Hepatocyte (in vitro differentiated cells): ENCODE results near the gene DNAJC12. TPM values are rescaled to one million over a fixed set of nuclear protein-coding genes. Genes with fewer than 3 reads are reported as not detected.
"Not testable (repeated sequence)": the region's sequence is repeated elsewhere in the genome, so short reads cannot be mapped to it uniquely, and the experiment has no call there.

Experiments used
- DNase-seq: peaks from one replicate; pipeline ENCODE4 v3.0.0-alpha.2; 2016; ENCODE audit warnings: low spot score
- H2AFZ ChIP-seq: fragments of 200-600 bp; sonication (generic); 2 replicates; pipeline ENCODE4 v1.6.0; 2016; ENCODE audit warnings: antibody characterized with exemption, mild to moderate bottlenecking
- H3K27ac ChIP-seq: fragments of 200-600 bp; sonication (generic); 2 replicates; pipeline ENCODE4 v1.5.1; 2016; ENCODE audit warnings: mild to moderate bottlenecking
- H3K27me3 ChIP-seq: fragments of 200-600 bp; sonication (generic); 2 replicates; pipeline ENCODE4 v1.6.1; 2016
- H3K36me3 ChIP-seq: fragments of 200-600 bp; sonication (generic); replicated peaks from 2 replicates; pipeline ENCODE4 v1.5.1; 2016; ENCODE audit warnings: low read depth; ENCODE audit not compliant: insufficient read depth
- H3K4me1 ChIP-seq: fragments of 200-600 bp; sonication (generic); 2 replicates; pipeline ENCODE4 v1.5.1; 2016; ENCODE audit warnings: mild to moderate bottlenecking, moderate library complexity; ENCODE audit not compliant: insufficient read depth
- H3K4me2 ChIP-seq: fragments of 200-600 bp; sonication (generic); 2 replicates; pipeline ENCODE4 v1.6.0; 2016
- H3K4me3 ChIP-seq: fragments of 200-600 bp; sonication (generic); 2 replicates; pipeline ENCODE4 v1.5.1; 2016; ENCODE audit warnings: mild to moderate bottlenecking
- H3K79me2 ChIP-seq: fragments of 200-600 bp; sonication (generic); 2 replicates; pipeline ENCODE4 v1.6.0; 2017; ENCODE audit warnings: mild to moderate bottlenecking
- H3K9me2 ChIP-seq: fragments of 200-600 bp; sonication (generic); replicated peaks from 2 replicates; pipeline ENCODE4 v1.6.0; 2017; ENCODE audit warnings: mild to moderate bottlenecking; ENCODE audit not compliant: insufficient read depth
- H3K9me3 ChIP-seq: fragments of 200-600 bp; sonication (generic); 2 replicates; pipeline ENCODE4 v1.5.1; 2016; ENCODE audit warnings: low read depth, mild to moderate bottlenecking
- H4K20me1 ChIP-seq: fragments of 200-600 bp; sonication (generic); 2 replicates; pipeline ENCODE4 v1.6.0; 2016; ENCODE audit warnings: mild to moderate bottlenecking; ENCODE audit not compliant: insufficient read depth, poor library complexity, severe bottlenecking
- CTCF ChIP-seq: fragments of 200-600 bp; sonication (generic); IDR thresholded peaks from 2 replicates; pipeline ENCODE4 v1.5.1; 2016; ENCODE audit warnings: antibody characterized with exemption, mild to moderate bottlenecking; ENCODE audit not compliant: poor library complexity
- EZH2 ChIP-seq: fragments of 200-600 bp; sonication (generic); IDR thresholded peaks from 2 replicates; pipeline ENCODE4 v1.6.1; 2016; ENCODE audit warnings: antibody characterized with exemption, mild to moderate bottlenecking, borderline replicate concordance
- EZH2phosphoT487 ChIP-seq: fragments of 200-600 bp; sonication (generic); IDR thresholded peaks from one replicate; pipeline ENCODE4 v1.6.1; 2018; ENCODE audit warnings: antibody characterized with exemption, mild to moderate bottlenecking, low read depth, moderate library complexity; ENCODE audit not compliant: unreplicated experiment, severe bottlenecking
- WGBS: methylation state at CpG from one replicate; pipeline ENCODE4 v1.1.6; 2016; ENCODE audit warnings: low lambda C conversion rate; ENCODE audit errors: missing lambda C conversion rate; 5-methylcytosine and 5-hydroxymethylcytosine counted together
- polyA plus RNA-seq: library from polyadenylated mRNA; unstranded; fragments of >200 nt; fragmentation: Nextera tagmentation; extraction: Ambion mirVana; gene quantifications from 2 replicates; pipeline ENCODE4 v1.2.1, GENCODE V29; 2016
- total RNA-seq: library from RNA; depleted of rRNA; stranded (reverse); fragments of >200 nt; gene quantifications from 2 replicates; pipeline ENCODE4 v1.2.3, GENCODE V29; 2014

The DNAJC12 gene
- total and polyA plus RNA-seq, 2 experiments from 2014 or later: 6.2 to 16.7 TPM

GRCh38 chr10:67841737-67842136, 3.7 kb upstream of the DNAJC12 start:
- Histone ChIP-seq H3K9me2 (no peaks in the 10 kb centered on the region), H3K4me1 (no peaks in the 10 kb centered on the region), H3K79me2 (no peaks in the 10 kb centered on the region), H3K36me3 (no peaks in the 10 kb centered on the region), H3K4me2 (no peak overlapping the region), H4K20me1 (no peaks in the 10 kb centered on the region), H3K27ac (no peak overlapping the region), H3K9me3 (no peaks in the 10 kb centered on the region), H3K27me3 (no peaks in the 10 kb centered on the region), H2AFZ (no peak overlapping the region), H3K4me3 (no peak overlapping the region)
- no peak for DNase-seq
- no peak for TF ChIP-seq CTCF
- no peak for TF ChIP-seq EZH2phosphoT487
- no peak for TF ChIP-seq EZH2

GRCh38 chr10:67839951-67840350, 2.0 kb upstream of the DNAJC12 start:
- Histone ChIP-seq H3K9me3 (no peaks in the 10 kb centered on the region), H2AFZ (no peak overlapping the region), H3K36me3 (no peaks in the 10 kb centered on the region), H3K27me3 (no peaks in the 10 kb centered on the region), H3K9me2 (no peaks in the 10 kb centered on the region), H3K79me2 (no peaks in the 10 kb centered on the region), H3K27ac (no peak overlapping the region), H3K4me3 (no peak overlapping the region), H3K4me2 (no peak overlapping the region), H4K20me1 (no peaks in the 10 kb centered on the region), H3K4me1 (no peaks in the 10 kb centered on the region)
- DNase-seq: no peak
- WGBS: 94% methylated on average over 3 of the region's 3 CpGs
- TF ChIP-seq EZH2phosphoT487: no peak
- TF ChIP-seq EZH2: no peak
- no peak for TF ChIP-seq CTCF

DNA sequence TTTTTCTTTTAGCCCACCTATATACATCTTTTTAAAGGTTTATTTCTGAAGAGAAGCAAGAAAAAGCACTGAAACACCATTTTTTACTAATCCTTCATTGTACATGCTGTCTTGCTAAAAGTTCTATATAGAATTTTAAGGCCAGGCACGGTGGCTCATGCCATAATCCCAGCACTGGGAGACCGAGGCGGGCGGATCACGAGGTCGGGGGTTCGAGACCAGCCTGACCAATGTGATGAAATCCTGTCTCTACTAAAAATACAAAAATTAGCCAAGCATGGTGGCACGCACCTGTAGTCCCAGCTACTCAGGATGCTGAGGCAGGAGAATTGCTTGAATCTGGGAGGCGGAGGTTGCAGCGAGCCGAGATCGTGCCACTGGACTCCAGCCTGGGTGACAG, 1.5 kb upstream of the DNAJC12 start:
- not testable (repeated sequence) for H3K4me3 ChIP-seq

DNA sequence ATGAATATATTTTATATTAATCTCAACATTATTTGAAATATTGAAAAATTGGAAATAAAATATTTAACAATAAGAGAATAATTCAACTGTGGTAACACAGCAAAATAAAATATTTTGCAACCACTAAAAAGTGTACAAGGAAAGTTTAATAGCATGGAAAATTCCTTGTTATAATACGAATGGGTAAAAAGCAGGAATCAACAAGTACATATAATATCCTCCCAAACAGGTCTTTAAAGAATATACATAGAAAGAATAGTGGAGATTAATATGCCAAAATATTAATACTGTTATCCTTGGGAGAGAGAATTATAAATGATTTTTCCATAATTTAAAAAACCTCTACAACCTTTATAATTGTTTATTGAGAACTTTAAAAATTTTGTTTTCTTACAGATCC, 1.0 kb downstream of the DNAJC12 start:
- no peaks in the 10 kb centered on the region for H3K9me3 ChIP-seq
- WGBS: 86% methylated on average over 1 of the region's 1 CpG
- H3K79me2 ChIP-seq: no peaks in the 10 kb centered on the region
- no peak for TF ChIP-seq EZH2phosphoT487
- no peak for TF ChIP-seq CTCF
- no peak for TF ChIP-seq EZH2
- H3K4me2 ChIP-seq: peak overlapping the region; percentile 63
- H3K27me3 ChIP-seq: no peaks in the 10 kb centered on the region
- DNase-seq: no peak
- H4K20me1 ChIP-seq: no peaks in the 10 kb centered on the region
- H3K27ac ChIP-seq: no peak overlapping the region
- H3K4me3 ChIP-seq: peak overlapping the region; percentile 3
- no peak overlapping the region for H2AFZ ChIP-seq
- H3K4me1 ChIP-seq: no peaks in the 10 kb centered on the region
- H3K9me2 ChIP-seq: no peaks in the 10 kb centered on the region
- H3K36me3 ChIP-seq: no peaks in the 10 kb centered on the region

More for the DNA sequence above, 1.5 kb upstream of the DNAJC12 start:
- H3K27me3 ChIP-seq, DNase-seq, H3K4me2 ChIP-seq, H3K36me3 ChIP-seq, H3K4me1 ChIP-seq, H3K27ac ChIP-seq, H3K79me2 ChIP-seq, H3K9me3 ChIP-seq, H3K9me2 ChIP-seq, H2AFZ ChIP-seq, H4K20me1 ChIP-seq: not testable (repeated sequence)
- 93% methylated on average over 12 of the region's 12 CpGs for WGBS
